HepG2 (cell line): ENCODE measurements around the gene C16orf78. TPM values are rescaled to one million over a fixed set of nuclear protein-coding genes. Genes with fewer than 3 reads are reported as not detected.

Experiments used
- ATAC-seq: fragments of 200-7000 bp; cut with Tn5 transposase; 3 replicates; pipeline ENCODE4 v1.9.1; 2020; ENCODE audit warnings: mild to moderate bottlenecking, moderate library complexity
- BruUV-seq: library from RNA; stranded (reverse); fragments of 400-500 nt; replicated peaks from 2 replicates; lab custom pipeline; 2021; lab: Mats Ljungman, UMichigan
- CTCF ChIA-PET: fragments of 300-600 bp; formaldehyde crosslinking; extraction: SDS; loops from one replicate; lab custom pipeline; 2021; ENCODE audit warnings: low total read pairs, inconsistent platforms, low intra/inter-chr PET ratio; lab: Yijun Ruan, JAX
- POLR2A ChIA-PET: fragments of 350-600 bp; sonication (Branson Sonifier 250); formaldehyde crosslinking; loops from one replicate; lab custom pipeline; 2020; ENCODE audit warnings: antibody characterized with exemption, inconsistent platforms; lab: Yijun Ruan, JAX
- DNase-seq: peaks from one replicate; pipeline ENCODE4 v3.0.0-alpha.2; 2015; ENCODE audit warnings: low spot score
- FAIRE-seq: peaks from 3 replicates; lab custom pipeline; 2011; peaks lifted over from hg19 to GRCh38; lab: Jason Lieb, UNC
- H2AFZ ChIP-seq: one replicate; pipeline ENCODE4 v1.6.1; 2011; ENCODE audit warnings: low read length, inconsistent platforms
- H3K27ac ChIP-seq: fragments of 300-600 bp; 3 replicates; pipeline ENCODE4 v1.8.0; 2011; ENCODE audit warnings: mixed run types, mild to moderate bottlenecking, mixed read lengths, low read length, inconsistent platforms; ENCODE audit not compliant: insufficient read depth; ENCODE audit errors: extremely low read length
- H3K27me3 ChIP-seq, 2 experiments: fragments of 200-600 bp in 1 of 2; 2 replicates in 1 of 2; 3 replicates in 1 of 2; pipeline versions ENCODE4 v1.6.0 to v1.8.0; 2011; ENCODE audit warnings: low read length in 2 of 2, mild to moderate bottlenecking in 2 of 2, moderate library complexity in 2 of 2, inconsistent platforms in 1 of 2; ENCODE audit not compliant: insufficient read depth in 2 of 2, control insufficient read depth in 1 of 2
- H3K36me3 ChIP-seq, 2 experiments: fragments of 200-600 bp in 1 of 2; replicated peaks in 1 of 2; 2 replicates in 1 of 2; 3 replicates in 1 of 2; pipeline versions ENCODE4 v1.5.1 to v1.8.0; 2011; ENCODE audit warnings: low read length in 2 of 2, inconsistent platforms in 1 of 2; ENCODE audit not compliant: insufficient read depth in 2 of 2, control insufficient read depth in 1 of 2
- H3K4me1 ChIP-seq: 2 replicates; pipeline ENCODE4 v1.5.1; 2012; ENCODE audit warnings: low read length, inconsistent platforms; ENCODE audit not compliant: insufficient read depth
- H3K4me2 ChIP-seq: 2 replicates; pipeline ENCODE4 v1.6.0; 2011; ENCODE audit warnings: low read depth, low read length, inconsistent platforms
- H3K4me3 ChIP-seq, 3 experiments: fragments of 200-600 bp in 1 of 3; sonication (generic), shearing (Covaris generic) in 1 of 3; replicated peaks in 1 of 3; 2 replicates each; pipeline ENCODE4 v1.5.1; 2011 to 2016; ENCODE audit warnings: low read length in 3 of 3, inconsistent platforms in 2 of 3, low read depth in 2 of 3, mild to moderate bottlenecking in 2 of 3, control low read depth in 1 of 3, mixed read lengths in 1 of 3; ENCODE audit not compliant: insufficient read depth in 1 of 3
- H3K79me2 ChIP-seq: one replicate; pipeline ENCODE4 v1.6.1; 2011; ENCODE audit warnings: low read length, inconsistent platforms; ENCODE audit not compliant: insufficient read depth
- H3K9ac ChIP-seq: 2 replicates; pipeline ENCODE4 v1.6.0; 2011; ENCODE audit warnings: mild to moderate bottlenecking, low read depth, low read length, inconsistent platforms; ENCODE audit not compliant: insufficient read depth
- H3K9me3 ChIP-seq: 2 replicates; pipeline ENCODE4 v1.5.1; 2012; ENCODE audit warnings: mild to moderate bottlenecking, low read length
- H4K20me1 ChIP-seq: 2 replicates; pipeline ENCODE4 v1.6.0; 2011; ENCODE audit warnings: inconsistent platforms, mild to moderate bottlenecking, low read length, moderate library complexity; ENCODE audit not compliant: insufficient read depth
- CEBPB ChIP-seq: IDR thresholded peaks from 2 replicates; pipeline ENCODE4 v1.6.1; 2011; ENCODE audit warnings: low read depth, low read length, improper control_type of control experiment, borderline replicate concordance
- CEBPG ChIP-seq: IDR thresholded peaks from 2 replicates; pipeline ENCODE4 v1.6.1; 2016
- FIP1L1 ChIP-seq: fragments of 200-400 bp; formaldehyde crosslinking; IDR thresholded peaks from 2 replicates; pipeline ENCODE4 v1.6.1; 2018; ENCODE audit warnings: low read depth, mild to moderate bottlenecking, low read length, moderate library complexity, borderline replicate concordance; ENCODE audit not compliant: insufficient read depth
- HNF4A ChIP-seq: sonication (generic); formaldehyde crosslinking; IDR thresholded peaks from 2 replicates; pipeline ENCODE4 v1.4.0; 2020; ENCODE audit warnings: missing genetic modification reagents
- WGBS: methylation state at CpG from one replicate; pipeline ENCODE4 v1.1.6; 2017; ENCODE audit warnings: low lambda C conversion rate; 5-methylcytosine and 5-hydroxymethylcytosine counted together
- in situ Hi-C: cut with HindIII; loops from 2 replicates; pipeline ENCODE4 v1.10.0; 2017; ENCODE audit warnings: low pct_unique_long_range_greater_than_20kb; ENCODE audit not compliant: extremely low pct_ligation_motif_present
- intact Hi-C: fragments of 100-400 bp; cut with micrococcal nuclease; formaldehyde crosslinking; loops from one replicate; pipeline ENCODE4 v1.10.0; 2022; ENCODE audit not compliant: unreplicated experiment
- polyA plus RNA-seq, 8 experiments: library from polyadenylated mRNA; depleted of rRNA in 3 of 8; stranded (reverse) in 7 of 8; unstranded in 1 of 8; fragments of >200 nt; fragmentation: Illumina TruSeq in 4 of 8; extraction: Trizol in 4 of 8; gene quantifications; 2 replicates each; pipeline versions ENCODE4 v1.2.1 to v1.2.3, GENCODE V29; 2011 to 2016; ENCODE audit warnings: low read depth in 4 of 8, missing spikeins in 1 of 8, mixed read lengths in 1 of 8; ENCODE audit not compliant: insufficient read depth in 1 of 8
- total RNA-seq, 5 experiments: library from RNA; depleted of rRNA; stranded (reverse); fragments of >200 nt; fragmentation: Illumina TruSeq; extraction: Trizol; gene quantifications; 2 replicates each; pipeline ENCODE4 v1.2.3, GENCODE V29; 2016; ENCODE audit warnings: low read depth in 1 of 5
- TF ChIP-seq, protein P1 (sequence below): sonication (generic); formaldehyde crosslinking; IDR thresholded peaks from 2 replicates; pipeline ENCODE4 v1.5.0; 2020; ENCODE audit warnings: mild to moderate bottlenecking, missing genetic modification reagents, moderate library complexity

The C16orf78 gene
- total and polyA plus RNA-seq, 2 of the 13 experiments (the other 11 are each of a cell fraction or from before 2014, with no cell fraction given) = not detected

DNA sequence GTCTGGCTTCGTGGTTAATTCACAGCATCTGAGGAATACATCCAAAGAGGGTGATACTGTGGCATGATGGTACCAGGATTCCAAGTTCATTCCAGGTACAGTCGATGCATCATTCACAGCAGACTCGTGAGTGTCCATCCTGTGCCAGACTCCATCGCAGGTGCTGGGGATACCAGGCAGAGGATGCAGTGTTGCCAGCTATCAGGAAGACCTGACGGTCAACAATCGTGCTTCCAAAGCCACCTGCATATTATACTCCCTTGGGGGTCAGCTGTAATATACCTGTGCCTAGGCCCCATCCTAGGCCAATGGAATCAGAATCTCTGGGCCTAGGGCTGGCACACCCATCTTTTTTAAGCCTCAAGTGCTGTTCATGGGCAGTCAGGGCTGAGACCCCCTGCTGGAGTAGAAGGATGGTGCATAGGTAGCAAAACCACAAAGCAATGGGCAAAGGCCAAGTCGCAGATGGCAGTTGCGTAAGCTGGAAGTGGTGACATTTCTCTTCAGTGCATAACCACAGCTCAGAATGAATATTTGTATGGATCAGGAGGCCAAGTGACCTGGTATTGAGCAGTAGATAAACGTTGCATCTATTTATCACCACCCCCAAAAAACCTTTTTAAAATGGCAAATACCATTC, 42.9 kb upstream of the C16orf78 start:
- no peaks in the 10 kb centered on the region for H3K9me3 ChIP-seq
- peak; percentile 80 for ATAC-seq
- no peak overlapping the region for H2AFZ ChIP-seq
- ChIA-PET POLR2A (no interaction called here), CTCF (no interaction called here)
- WGBS = 23% methylated on average over 9 of the region's 9 CpGs
- H4K20me1 ChIP-seq = no peaks in the 10 kb centered on the region
- no peaks in the 10 kb centered on the region for H3K36me3 ChIP-seq
- BruUV-seq = no TSS peak
- no peak overlapping the region for H3K9ac ChIP-seq
- no peaks in the 10 kb centered on the region for H3K79me2 ChIP-seq
- 0 out of 5 replicates have a peak, but pooled peaks cover 0 to 7% of the 10 kb centered on the region in 2 experiments for H3K27me3 ChIP-seq
- H3K27ac ChIP-seq = no peak overlapping the region
- FAIRE-seq = peak; percentile 63
- intact Hi-C loops (no loop called here), in situ Hi-C loops (no loop called here)
- no peak overlapping the region for H3K4me3 ChIP-seq
- H3K4me2 ChIP-seq = no peak overlapping the region
- TF ChIP-seq CEBPB = peak; percentile 79; the same call in 1 of the 2 replicates
- peak; percentile 75 for TF ChIP-seq CEBPG (CRISPR knock-in tag)
- TF ChIP-seq HNF4A (CRISPR knock-in tag) = peak; percentile 54
- TF ChIP-seq, protein P1, sequence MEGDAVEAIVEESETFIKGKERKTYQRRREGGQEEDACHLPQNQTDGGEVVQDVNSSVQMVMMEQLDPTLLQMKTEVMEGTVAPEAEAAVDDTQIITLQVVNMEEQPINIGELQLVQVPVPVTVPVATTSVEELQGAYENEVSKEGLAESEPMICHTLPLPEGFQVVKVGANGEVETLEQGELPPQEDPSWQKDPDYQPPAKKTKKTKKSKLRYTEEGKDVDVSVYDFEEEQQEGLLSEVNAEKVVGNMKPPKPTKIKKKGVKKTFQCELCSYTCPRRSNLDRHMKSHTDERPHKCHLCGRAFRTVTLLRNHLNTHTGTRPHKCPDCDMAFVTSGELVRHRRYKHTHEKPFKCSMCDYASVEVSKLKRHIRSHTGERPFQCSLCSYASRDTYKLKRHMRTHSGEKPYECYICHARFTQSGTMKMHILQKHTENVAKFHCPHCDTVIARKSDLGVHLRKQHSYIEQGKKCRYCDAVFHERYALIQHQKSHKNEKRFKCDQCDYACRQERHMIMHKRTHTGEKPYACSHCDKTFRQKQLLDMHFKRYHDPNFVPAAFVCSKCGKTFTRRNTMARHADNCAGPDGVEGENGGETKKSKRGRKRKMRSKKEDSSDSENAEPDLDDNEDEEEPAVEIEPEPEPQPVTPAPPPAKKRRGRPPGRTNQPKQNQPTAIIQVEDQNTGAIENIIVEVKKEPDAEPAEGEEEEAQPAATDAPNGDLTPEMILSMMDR (CRISPR knock-in tag) = 0 out of 2 replicates have a peak, but pooled peaks have one; percentile 18
- no peak for TF ChIP-seq FIP1L1
- no peaks in the 10 kb centered on the region for H3K4me1 ChIP-seq
- DNase-seq = peak; percentile 36
